Stimulated activated CD4-positive, alpha-beta T cell treated with anti-CD3 and anti-CD28 coated beads, Interleukin-2, amount 100 ng/mL, for 48 hours (primary cell): Measurements from ENCODE around the gene BRD1.

Source experiments
- DNase-seq, 2 donors: peaks; one replicate each; pipeline ENCODE4 v3.0.0-alpha.2; 2020

Gene BRD1

DNA sequence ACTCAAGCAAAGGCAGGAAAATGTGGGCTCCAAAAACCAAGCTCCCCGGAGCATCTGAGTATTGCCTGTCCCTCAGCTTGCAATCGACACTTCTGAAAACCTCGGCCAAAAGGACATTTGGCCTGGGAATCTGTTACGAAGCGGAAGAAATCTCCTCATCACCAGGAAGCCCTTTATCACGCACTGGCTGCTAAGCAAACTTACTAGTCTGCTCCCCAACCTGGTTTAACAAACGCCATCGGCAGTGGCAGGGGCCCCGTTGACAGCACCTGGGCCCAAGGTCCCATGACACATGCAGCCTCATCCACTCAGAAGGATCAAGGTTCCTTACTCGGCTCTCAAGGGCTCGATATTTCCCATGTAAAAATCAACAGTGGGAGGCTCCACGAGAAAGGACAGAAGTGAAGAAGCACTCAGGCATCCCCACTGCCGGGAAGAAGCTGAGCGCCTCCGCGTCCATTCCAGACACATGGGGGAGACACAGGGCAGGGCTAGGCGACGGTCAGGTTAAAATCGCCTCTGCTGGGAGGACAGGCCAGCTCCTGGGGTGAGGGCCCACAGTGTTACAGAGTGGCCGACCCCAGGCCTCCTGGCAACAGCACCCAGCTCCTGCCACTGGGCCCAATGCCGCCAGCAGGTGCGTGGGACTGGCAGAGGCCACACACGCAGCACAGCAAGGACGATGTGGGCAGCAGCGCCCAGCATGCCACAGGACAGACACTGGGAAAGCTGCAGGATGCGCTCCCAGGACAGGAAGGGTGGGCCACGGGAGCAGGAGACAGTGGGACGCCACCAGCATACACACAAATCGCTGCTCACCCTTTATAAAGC is 27.1 kb downstream of the BRD1 start:
- DNase-seq = no peak

DNA sequence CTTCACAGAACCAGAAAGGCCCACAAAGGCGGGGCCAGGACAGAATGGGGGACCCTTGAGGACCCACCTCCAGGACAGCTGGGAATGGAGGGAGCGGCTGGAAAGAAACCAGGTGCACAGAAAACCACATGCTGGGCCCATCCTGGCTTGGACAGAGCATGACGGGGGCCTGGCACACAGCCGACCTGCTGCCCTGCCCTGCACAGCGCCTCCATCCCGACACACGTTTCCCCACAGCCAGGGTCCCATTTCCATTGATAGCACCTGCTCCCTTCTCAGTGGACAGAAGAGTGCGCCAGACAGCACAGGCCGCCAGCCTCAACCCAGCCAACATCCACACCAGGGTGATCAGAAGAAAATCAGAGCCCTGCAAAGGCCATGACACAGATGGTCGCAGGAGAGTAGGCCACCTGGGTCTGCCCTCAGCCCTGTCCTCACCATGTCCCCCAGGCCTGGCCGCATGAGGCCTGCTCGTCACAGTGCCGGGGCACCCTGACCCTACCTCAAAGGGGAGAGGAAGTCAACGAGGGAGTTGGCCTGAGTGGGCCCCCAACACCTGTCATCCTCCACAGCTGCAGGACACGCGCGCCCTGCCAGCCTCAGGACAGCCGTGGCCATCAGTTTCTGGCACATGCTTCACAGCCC is 28.1 kb downstream of the BRD1 start:
- DNase-seq = no peak

DNA sequence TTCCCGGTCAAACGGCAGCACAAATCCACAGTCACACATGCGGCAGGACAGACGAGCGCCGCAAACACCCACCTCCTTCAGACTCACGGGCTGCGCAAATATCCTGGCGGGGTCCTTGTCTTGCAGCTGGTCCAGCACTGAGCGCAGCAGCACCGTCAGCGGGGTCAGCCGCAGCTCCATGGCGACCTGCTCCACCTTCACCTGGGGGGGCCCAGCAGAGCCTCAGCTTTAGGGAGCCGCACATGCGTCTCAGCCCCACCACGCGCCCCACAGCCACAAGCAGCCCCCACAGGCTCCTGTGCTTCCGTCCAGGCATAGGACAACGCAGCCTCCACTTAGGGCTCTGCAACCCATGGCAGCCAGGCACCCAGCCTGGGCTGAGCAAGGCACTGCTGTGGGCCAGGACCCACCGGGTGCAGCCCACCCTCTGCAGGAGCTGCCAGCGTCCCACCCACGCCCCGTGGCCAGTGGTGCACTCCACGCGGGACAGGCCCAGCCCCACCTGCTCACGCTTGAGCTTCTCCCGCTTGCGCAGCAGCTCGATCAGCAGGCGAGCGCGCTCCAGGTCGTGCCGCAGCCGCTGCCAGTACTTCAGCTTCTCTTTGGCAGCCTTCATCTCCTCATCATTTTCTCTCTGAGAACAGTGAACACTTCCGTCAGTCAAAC is 29.1 kb downstream of the BRD1 start:
- DNase-seq = no peak

DNA sequence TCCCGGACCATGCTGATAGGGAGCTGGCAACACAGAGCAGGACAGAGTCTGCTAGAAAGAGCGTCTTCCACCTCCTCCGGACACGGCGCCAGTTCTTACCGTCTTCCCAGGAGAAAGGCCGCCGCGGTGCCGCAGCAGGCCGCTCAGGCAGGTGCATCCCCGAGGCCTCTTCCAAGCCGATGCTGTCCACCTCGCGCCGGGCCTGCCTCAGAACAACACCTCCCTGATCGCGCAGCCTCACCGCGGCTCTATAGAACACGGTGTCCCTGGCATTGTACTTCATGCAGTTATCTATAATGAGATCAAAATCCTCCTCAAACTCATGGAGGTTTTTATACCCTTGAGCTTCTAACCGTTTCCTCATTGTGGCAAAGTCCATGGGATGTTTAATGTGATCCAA is 30.0 kb downstream of the BRD1 start:
- DNase-seq = no peak

DNA sequence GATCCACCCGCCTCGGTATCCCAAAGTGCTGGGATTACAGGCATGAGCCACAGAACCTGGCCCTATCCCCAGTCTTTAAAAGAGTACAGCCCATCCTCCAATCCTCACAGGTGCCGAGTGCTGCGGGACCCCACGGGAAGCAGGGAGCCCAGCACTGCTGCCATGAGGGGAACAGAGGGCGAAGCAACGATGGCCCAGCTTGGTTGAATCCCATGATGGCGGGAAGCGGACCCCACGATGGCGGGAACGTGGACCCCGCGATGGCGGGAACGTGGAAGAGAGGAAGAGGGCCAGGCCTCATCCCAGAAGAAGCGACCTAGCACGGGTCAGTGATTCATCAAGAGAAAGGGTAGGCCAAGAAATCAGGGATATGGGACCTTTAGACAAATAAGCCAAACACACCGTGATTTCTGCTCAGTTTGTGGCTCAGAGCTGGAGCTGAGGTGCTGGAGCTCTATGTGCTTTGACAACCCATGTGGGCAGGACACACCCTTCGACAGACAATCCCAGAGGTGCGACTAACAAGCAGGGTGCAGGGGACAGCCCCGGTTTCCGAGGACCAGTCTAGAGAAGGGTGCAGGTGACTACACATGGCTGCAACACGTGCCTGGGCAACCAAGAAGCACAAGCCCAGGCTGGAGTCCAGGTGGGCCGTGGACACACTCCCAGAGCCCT is 30.9 kb downstream of the BRD1 start:
- DNase-seq = no peak

DNA sequence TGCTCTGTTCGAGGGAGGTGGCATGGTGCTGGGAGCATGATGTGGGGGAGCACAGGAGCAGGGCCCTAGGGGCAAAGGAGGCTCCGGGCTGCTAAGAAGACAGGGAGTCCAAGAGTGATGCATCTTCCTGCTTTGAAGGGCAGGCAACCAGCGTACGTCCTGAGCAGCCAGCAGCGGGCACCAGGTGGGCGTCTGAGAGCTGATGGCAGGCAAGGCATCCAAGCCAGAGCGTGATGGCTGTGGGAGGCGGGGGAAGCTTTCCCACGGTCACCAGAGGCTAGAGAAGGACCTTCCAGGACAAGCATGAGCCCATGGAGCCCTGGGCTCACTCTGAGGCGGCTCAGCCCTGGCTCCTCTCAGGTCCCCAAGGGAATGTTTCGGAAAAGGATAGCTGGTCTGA is 32.2 kb downstream of the BRD1 start:
- DNase-seq = no peak

DNA sequence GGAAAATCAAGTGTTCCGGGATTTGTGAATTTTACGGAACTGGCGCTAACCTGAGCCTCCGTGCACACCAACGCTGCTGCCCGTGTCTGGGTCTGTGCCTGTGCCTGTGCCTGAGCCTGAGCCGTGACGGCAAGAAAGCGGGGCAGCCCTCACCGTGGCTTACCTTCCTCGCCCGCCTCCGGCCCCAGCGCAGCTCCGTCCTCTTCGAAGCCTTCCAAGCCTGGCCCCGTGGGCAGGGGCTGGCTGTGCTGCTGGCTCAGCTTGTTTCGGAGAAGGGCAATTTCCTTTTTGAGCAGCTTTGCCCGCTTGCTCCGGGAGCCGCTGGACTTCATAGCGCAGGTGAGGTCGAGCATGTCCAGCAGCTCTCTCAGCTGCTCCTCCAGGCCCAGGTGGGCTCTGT is 33.8 kb downstream of the BRD1 start:
- no peak for DNase-seq

DNA sequence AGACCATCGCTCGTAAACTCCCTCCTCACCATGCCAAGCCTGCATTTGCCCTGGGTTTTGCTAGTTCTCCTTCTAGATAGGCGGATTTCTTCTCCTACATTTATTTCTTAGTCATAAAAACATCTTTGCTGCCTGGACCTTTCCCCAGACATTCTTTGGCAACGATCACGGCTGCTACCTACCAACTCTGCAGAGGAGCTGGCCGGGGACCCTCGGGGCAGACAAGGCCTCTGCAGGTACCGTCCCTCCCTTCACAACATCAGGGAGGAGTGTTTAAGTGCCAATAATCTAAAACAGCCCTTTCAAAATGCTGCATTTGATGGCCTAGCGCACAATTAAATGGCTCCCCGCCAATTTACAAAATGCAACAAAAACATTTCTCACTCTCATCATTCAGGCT is 34.4 kb downstream of the BRD1 start:
- DNase-seq = no peak

DNA sequence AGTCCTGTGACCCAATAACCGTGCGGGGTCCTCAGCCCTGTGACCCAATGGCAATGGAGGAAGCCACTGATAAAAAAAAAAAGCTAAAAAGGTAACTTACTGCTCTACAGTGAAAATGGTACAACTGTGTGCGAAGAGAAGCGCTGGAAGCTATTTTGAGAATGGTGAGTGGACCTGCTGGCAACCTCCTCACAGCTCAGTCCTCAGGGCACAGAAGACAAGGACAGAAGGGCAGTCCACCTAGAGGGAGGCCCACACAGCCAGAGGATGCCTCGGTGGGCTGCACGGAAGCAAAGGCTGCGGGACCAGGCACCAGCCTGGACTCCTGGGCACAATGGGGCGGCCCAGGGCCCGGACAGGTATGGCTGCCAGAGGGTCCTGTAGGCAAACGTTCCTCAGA is 35.6 kb downstream of the BRD1 start:
- DNase-seq = no peak

DNA sequence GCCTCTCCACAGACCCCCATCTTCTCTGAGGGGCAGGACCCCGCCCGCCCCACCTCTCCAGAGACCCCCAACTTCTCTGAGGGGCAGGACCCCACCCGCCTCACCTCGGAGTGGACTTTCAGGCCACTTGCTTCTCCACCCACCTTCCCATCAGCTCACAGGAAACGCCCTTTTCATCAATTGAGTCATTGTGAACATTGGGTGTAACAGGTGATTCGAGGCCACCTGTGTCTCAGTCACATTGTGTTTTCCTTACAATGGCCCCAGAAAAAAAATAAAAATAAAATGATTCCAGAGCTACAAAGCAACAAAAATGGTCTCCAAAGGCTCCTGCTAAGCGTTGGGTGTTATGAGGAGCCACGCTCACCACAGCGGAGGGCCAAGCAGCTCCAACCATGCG is 36.0 kb downstream of the BRD1 start:
- no peak for DNase-seq

DNA sequence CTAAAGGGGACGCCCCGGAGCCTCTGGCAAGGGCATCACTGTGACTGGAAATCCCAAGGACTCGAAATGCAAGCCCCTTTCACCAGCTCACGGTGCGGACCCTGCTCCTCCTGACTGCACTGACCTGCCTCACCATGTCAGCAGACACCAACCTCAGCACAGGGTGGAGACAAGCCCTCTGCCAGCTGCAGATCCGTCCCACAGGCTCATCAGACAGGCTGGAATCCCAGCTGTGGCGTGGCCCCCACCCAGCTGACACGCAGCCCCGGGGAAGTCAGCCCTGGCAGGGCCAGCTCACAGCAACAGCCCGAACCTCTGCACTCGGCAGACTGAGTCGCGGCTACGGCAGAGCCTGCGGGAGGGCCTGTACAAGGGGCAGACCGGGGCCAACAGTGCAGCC is 36.8 kb downstream of the BRD1 start:
- no peak for DNase-seq

DNA sequence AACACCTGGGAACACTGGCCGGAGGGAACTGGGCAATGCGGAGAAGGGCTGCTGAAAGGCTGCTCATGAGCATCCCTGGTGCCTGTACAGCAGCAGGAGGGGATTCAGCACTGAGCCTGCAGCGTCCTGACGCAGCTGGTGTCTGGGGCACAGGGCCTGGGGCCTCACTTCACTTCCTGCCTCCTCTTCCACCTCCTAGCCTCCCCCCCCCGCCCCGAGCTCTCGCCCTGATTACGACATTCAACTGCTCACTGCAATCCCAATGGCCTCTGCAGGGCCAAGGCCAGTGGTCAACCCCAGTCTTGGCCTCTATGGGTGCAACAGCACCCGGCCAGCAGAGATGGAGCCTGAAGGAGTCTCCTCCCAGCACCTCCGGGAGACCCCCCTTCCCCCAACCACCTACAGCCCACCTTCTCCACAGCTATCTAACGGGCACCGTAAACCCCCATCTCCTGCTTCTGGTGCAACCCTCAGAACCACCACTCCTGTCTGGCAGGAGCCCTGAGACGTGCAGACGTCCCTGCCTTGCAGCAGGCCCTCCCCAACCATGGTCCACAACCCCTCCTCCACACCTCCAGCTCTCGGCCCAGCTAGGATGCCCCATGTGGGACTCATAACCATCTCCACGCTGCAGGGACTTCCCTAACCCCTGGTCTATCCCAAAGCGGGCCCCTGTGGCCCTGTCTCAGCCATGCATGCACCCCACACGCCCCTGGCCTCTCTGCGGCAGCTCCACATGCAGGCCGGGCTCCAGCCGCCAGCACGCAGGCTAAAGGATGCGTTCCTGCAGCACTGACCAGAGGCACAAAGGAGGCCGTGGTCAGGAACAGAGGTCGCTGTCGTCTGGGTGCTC is 38.2 kb downstream of the BRD1 start:
- peak in 1 of 2 donors; percentile 19 for DNase-seq

DNA sequence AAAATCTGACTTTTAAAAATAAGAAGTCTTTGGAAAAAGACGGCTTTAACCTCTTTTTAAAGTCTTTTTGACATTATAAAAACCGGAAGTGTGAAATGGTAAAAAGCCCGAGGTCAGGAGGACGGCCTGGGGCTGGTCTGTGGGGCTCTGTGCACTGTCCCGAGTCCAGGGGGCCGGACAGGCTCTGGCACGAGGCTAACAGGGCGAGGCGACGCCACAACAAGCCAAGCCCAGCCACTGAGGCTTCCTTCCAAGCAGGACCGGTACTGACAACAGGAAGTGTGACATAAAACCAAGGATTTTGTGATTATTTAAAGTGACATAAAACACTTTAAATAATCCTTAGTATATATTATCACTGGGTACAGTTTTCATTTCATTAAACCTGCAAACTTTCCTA is 39.2 kb downstream of the BRD1 start:
- DNase-seq = no peak

DNA sequence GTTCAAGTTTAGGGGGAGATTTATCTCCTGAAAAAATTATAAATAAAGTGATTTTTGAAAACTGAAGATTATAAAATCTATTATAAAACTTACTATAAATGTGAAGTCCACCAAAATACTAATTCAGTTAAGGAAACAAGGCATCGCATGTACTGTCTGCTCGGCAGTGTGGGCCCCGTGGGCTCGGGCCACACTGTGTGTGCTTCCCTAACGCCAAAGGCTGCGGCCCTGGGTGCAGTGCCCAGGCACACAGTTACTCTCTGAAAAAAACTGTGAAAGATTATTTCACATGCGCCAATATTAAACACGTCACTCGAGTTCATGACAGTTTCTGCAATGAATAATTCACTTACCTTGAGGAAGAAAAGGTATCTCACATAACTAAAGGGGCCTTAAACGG is 39.8 kb downstream of the BRD1 start:
- no peak for DNase-seq

DNA sequence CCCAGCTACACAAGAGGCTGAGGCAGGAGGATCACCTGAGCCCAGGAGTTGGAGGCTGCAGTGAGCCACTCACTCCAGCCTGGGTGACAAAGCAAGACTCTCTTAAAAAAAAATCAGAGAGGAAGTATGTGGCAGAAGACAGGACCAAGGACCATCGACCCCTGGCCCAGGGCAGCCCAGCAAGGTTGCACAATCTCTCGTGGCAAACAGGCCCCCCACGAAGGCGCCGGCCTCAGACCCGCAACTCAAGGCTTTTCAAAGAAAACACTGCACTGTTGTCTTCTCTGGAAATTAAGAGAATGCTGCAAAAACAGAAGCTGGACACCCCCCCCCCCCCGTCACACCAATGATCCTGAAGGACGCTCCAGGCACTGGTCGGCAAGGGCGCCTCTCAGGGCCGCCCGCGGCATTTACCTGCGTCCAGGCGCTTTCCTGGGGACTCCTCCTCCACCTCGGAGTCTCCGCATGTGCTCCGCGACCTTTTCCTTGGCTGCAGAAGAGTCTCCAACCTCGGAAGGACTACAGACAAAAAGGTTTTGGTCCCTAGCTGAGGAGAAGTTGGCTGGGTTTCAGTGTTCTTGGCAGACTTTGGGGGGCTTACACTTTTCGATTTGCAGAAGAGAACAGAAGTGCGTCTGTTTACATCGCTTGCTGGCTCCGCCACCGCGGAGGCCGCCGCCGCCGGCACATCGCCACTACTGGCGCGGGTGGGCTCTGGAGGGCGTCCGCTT is 40.5 kb downstream of the BRD1 start:
- DNase-seq = no peak

DNA sequence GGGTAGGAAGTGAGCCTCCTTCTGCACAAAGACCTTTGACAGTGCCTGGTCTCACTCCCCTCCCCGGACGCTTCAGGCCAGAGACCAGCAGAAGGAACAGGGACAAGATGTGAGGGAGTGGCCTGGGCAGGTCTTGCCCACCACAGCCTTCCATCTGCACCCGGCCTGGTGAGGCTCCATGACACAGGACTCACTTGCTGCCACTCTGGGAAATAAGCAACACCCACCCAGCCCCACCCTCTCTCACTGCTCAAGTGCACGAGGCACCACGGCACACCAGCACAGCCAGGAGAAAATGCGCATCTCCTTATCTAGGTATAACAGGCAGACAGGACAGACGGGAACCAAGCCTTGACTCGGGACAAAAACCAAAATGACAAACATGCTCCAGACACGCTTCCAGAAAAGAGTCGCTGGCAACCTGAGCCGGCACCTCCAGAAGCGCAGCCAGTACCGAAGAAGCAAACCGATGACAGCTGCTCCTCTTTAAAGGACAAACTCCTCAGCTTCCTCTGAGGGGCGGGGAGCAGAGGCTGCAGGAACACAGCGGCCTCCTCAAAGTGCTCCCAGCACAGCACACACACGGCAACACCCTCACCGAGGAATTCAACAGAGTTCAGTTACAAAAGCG is 41.7 kb downstream of the BRD1 start:
- no peak for DNase-seq

DNA sequence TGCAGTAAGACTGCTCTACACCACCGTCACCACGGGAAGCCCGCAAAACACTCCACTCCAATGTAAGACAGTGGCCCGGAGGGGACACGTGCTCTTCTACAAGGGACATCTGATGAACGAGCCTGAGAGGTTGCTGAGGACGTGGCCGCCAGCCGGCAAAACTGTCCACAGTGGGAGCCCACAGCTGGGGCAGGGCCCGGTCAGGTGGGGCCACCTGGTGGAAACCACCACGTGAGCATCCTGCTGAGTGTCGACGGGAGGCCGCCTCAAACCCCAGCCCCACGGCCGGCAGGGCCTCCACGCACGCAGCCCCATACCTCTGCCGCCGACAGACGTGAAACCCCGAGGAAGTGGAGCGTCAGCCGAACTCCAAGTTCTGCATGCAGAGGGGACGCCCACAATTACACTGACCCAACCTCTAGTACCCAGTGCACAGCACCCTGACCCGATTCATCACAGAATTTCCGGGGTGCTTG is 42.6 kb downstream of the BRD1 start:
- no peak for DNase-seq

DNA sequence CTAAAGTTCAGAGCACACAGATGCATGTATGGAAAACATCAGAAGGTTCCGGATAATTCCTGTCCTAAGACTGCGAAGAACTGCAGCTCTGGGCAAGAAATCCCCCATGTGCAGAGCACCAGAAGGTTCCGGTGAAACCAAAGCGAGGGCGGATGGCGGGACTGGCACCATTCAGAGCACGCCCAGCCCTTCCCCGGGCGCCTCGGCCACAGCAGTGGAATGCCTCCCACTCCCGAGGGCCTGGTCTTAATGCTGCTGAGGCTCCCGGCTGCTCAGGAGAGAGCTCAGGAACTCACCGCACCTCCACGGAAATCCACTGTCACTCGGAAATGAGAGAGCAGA is 43.1 kb downstream of the BRD1 start:
- no peak for DNase-seq

DNA sequence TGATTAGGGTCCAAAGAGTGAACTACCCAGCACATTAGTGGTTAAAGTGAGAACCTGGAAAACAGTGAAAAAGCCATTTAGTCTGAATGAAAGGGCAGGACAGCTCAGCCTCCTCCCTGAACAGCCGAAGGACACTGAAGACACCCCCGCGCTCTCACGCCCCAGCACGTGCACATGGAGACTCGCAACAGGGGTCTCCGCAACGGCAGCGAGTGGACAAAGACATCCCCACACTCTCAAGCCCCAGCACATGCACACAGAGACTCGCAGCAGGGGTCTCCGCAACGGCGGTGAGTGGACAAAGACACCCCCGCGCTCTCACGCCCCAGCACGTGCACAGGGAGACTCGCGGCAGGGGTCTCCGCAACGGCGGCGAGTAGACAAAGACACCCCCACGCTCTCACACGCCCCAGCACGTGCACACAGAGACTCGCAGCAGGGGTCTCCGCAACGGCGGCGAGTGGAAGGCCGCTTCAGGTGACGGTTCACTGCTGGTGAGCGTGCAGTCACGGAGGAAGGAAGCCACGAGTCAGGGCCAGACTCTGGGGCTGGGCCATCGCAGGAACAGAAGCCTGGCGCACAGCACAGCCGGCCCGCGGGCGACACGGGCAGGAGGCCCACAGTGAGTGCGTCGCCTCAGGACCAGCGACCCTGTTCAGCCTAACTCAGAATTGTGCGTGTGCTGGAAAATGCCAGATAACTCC is 43.6 kb downstream of the BRD1 start:
- no peak for DNase-seq

DNA sequence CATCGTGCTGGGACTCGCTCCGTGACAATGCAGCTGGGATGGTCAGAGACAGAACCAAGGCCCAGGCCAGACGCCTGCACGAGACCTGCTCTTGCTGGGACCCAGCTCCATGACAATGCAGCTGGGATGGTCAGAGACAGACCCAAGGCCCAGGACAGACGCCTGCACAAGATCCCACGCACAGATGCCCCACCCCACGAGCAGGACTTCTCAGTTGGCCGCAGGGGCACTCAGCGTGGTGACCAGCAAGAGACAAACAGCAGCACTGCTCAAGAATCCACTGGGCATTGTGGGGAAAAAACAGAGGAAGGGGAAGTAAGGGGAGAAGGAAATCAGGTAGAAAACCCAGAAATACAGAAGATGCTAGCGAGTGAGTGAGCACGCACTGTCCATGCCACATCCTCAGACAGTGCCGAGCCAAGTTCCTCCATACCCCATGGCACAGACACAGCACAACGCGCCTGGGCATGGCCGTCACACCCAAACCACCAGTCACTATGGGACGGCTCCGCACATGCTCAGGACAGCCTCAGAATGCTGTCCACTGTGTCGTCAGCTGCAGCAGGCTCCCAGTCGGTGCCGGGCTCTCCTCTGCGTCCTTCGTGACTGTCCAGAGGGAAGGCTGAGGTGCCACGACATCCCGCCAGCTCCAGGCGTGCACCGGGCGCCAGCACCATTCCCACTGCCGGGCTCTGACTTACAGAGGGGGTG is 44.5 kb downstream of the BRD1 start:
- no peak for DNase-seq
